SK-N-SH (cell line): ENCODE measurements around the gene RBM44. TPM values are rescaled to one million over a fixed set of nuclear protein-coding genes. Genes with fewer than 3 reads are reported as not detected.

Experiments used
- CTCF ChIA-PET: fragments of 300-600, 350-600 bp; formaldehyde crosslinking; extraction: SDS; loops from one replicate; lab custom pipeline; 2021; lab: Yijun Ruan, JAX
- POLR2A ChIA-PET: fragments of 350-600 bp; sonication (Branson Sonifier 250); formaldehyde crosslinking; extraction: SDS; loops from one replicate; lab custom pipeline; 2020; ENCODE audit warnings: antibody characterized with exemption, inconsistent platforms; lab: Yijun Ruan, JAX
- DNase-seq: peaks from one replicate; pipeline ENCODE4 v3.0.0; 2012
- H2AFZ ChIP-seq: fragments of 200-600 bp; sonication (generic); 2 replicates; pipeline ENCODE4 v1.8.1; 2016; ENCODE audit warnings: antibody characterized with exemption, mild to moderate bottlenecking, low read depth
- H3F3A ChIP-seq: fragments of 200-600 bp; sonication (generic); replicated peaks from 2 replicates; pipeline ENCODE3; 2016; ENCODE audit warnings: antibody characterized with exemption, mild to moderate bottlenecking; ENCODE audit not compliant: insufficient read depth
- H3K27ac ChIP-seq, 2 experiments: fragments of 200-500 bp in 1 of 2; fragments of 200-600 bp in 1 of 2; sonication (Bioruptor generic) in 1 of 2; sonication (generic), shearing (Covaris generic) in 1 of 2; 2 replicates each; pipeline versions ENCODE4 v1.5.1 to v1.6.1; 2014 to 2016; ENCODE audit warnings: low read depth in 2 of 2, inconsistent platforms in 1 of 2, low read length in 1 of 2, mild to moderate bottlenecking in 1 of 2, mixed read lengths in 1 of 2
- H3K27me3 ChIP-seq: fragments of 200-600 bp; sonication (generic), shearing (Covaris generic); 2 replicates; pipeline ENCODE4 v1.6.1; 2016; ENCODE audit warnings: mixed run types; ENCODE audit not compliant: insufficient read depth
- H3K36me3 ChIP-seq, 2 experiments: fragments of 200-500 bp in 1 of 2; fragments of 200-600 bp in 1 of 2; sonication (Bioruptor generic) in 1 of 2; sonication (generic) in 1 of 2; replicated peaks in 1 of 2; 2 replicates each; pipeline versions ENCODE3 to v1.5.1; 2014 to 2016; ENCODE audit warnings: low read length in 1 of 2, mild to moderate bottlenecking in 1 of 2; ENCODE audit not compliant: insufficient read depth in 2 of 2, control insufficient read depth in 1 of 2
- H3K4me1 ChIP-seq, 2 experiments: fragments of 200-500 bp in 1 of 2; fragments of 200-600 bp in 1 of 2; sonication (Bioruptor generic) in 1 of 2; sonication (generic), shearing (Covaris generic) in 1 of 2; 2 replicates each; pipeline versions ENCODE4 v1.5.1 to v1.6.1; 2014 to 2016; ENCODE audit warnings: low read depth in 1 of 2, low read length in 1 of 2, mixed run types in 1 of 2; ENCODE audit not compliant: insufficient read depth in 2 of 2, control insufficient read depth in 1 of 2
- H3K4me2 ChIP-seq: fragments of 200-600 bp; sonication (generic), shearing (Covaris generic); 2 replicates; pipeline ENCODE4 v1.6.1; 2017; ENCODE audit warnings: mixed run types
- H3K4me3 ChIP-seq, 2 experiments: fragments of 200-500 bp in 1 of 2; fragments of 200-600 bp in 1 of 2; sonication (Bioruptor generic) in 1 of 2; sonication (generic), shearing (Covaris generic) in 1 of 2; 2 replicates each; pipeline versions ENCODE4 v1.5.1 to v1.8.1; 2014 to 2016; ENCODE audit warnings: low read depth in 2 of 2, inconsistent platforms in 1 of 2, low read length in 1 of 2, mild to moderate bottlenecking in 1 of 2, mixed read lengths in 1 of 2, moderate library complexity in 1 of 2
- H3K79me2 ChIP-seq: fragments of 200-600 bp; sonication (generic); 2 replicates; pipeline ENCODE4 v1.8.1; 2017; ENCODE audit warnings: mild to moderate bottlenecking; ENCODE audit not compliant: insufficient read depth
- H3K9ac ChIP-seq: fragments of 200-600 bp; sonication (generic); 2 replicates; pipeline ENCODE4 v1.6.1; 2017; ENCODE audit warnings: mixed run types
- H3K9me2 ChIP-seq: fragments of 200-600 bp; sonication (generic); 2 replicates; pipeline ENCODE4 v1.6.1; 2017; ENCODE audit warnings: mixed run types
- H3K9me3 ChIP-seq: fragments of 200-600 bp; sonication (generic); 2 replicates; pipeline ENCODE4 v1.6.1; 2017; ENCODE audit warnings: mixed run types, mild to moderate bottlenecking, moderate library complexity
- H4K20me1 ChIP-seq: fragments of 200-600 bp; sonication (generic); 2 replicates; pipeline ENCODE4 v1.6.1; 2017; ENCODE audit warnings: mild to moderate bottlenecking, mixed run types; ENCODE audit not compliant: insufficient read depth
- ELF1 ChIP-seq: IDR thresholded peaks from 2 replicates; pipeline ENCODE4 v1.4.0; 2012
- EP300 ChIP-seq, 2 experiments: IDR thresholded peaks; 2 replicates each; pipeline versions ENCODE4 v1.4.0 to v1.6.1; 2012; ENCODE audit warnings: borderline replicate concordance in 1 of 2, low read depth in 1 of 2, low read length in 1 of 2
- EZH2phosphoT487 ChIP-seq: fragments of 200-600 bp; sonication (generic); IDR thresholded peaks from 2 replicates; pipeline ENCODE4 v1.6.1; 2017; ENCODE audit warnings: low read depth, mixed run types, mild to moderate bottlenecking, antibody characterized with exemption, moderate library complexity, borderline replicate concordance
- FOSL2 ChIP-seq: IDR thresholded peaks from 2 replicates; pipeline ENCODE4 v1.4.0; 2012; ENCODE audit warnings: low read depth, mild to moderate bottlenecking, moderate library complexity, borderline replicate concordance
- FOXJ3 ChIP-seq: sonication (generic); formaldehyde crosslinking; IDR thresholded peaks from 2 replicates; pipeline ENCODE4 v1.5.1; 2020; ENCODE audit warnings: mild to moderate bottlenecking, missing genetic modification reagents
- FOXM1 ChIP-seq: IDR thresholded peaks from 2 replicates; pipeline ENCODE4 v1.4.0; 2012; ENCODE audit warnings: low read depth, mild to moderate bottlenecking
- GABPA ChIP-seq: IDR thresholded peaks from 2 replicates; pipeline ENCODE4 v1.4.0; 2012; ENCODE audit warnings: low read depth, mild to moderate bottlenecking
- GATA2 ChIP-seq: sonication (generic); formaldehyde crosslinking; IDR thresholded peaks from 2 replicates; pipeline ENCODE4 v1.5.0; 2020; ENCODE audit warnings: mild to moderate bottlenecking, missing genetic modification reagents
- MXI1 ChIP-seq: IDR thresholded peaks from 2 replicates; pipeline ENCODE4 v1.6.1; 2012; ENCODE audit warnings: mild to moderate bottlenecking, low read depth, low read length, improper control_type of control experiment
- NRF1 ChIP-seq: IDR thresholded peaks from 2 replicates; pipeline ENCODE4 v1.6.1; 2012; ENCODE audit warnings: low read depth, mild to moderate bottlenecking, low read length
- RFX5 ChIP-seq: IDR thresholded peaks from 2 replicates; pipeline ENCODE4 v1.6.1; 2012; ENCODE audit warnings: mild to moderate bottlenecking, improper control_type of control experiment, low read length
- SIN3A ChIP-seq: IDR thresholded peaks from 2 replicates; pipeline ENCODE4 v1.6.1; 2012; ENCODE audit warnings: low read depth, mild to moderate bottlenecking, low read length, moderate library complexity, borderline replicate concordance
- WGBS: methylation state at CpG from one replicate; pipeline ENCODE4 v1.1.6; 2017; ENCODE audit warnings: low lambda C conversion rate; 5-methylcytosine and 5-hydroxymethylcytosine counted together
- polyA plus RNA-seq, 3 experiments: library from polyadenylated mRNA; depleted of rRNA; stranded (reverse); fragments of >200 nt; gene quantifications; 2 replicates each; pipeline ENCODE4 v1.2.3, GENCODE V29; 2012
- TF ChIP-seq, protein P1 (sequence below): IDR thresholded peaks from 2 replicates; pipeline ENCODE4 v1.4.0; 2012; ENCODE audit warnings: low read depth, borderline replicate concordance
- TF ChIP-seq, protein P2 (sequence below): IDR thresholded peaks from 2 replicates; pipeline ENCODE4 v1.4.0; 2012; ENCODE audit warnings: low read depth, borderline replicate concordance
- TF ChIP-seq, protein P3 (sequence below): IDR thresholded peaks from 2 replicates; pipeline ENCODE4 v1.6.1; 2012; ENCODE audit warnings: mild to moderate bottlenecking, low read depth, low read length, moderate library complexity
- TF ChIP-seq, protein P4 (sequence below): IDR thresholded peaks from 2 replicates; pipeline ENCODE4 v1.4.0; 2012; ENCODE audit warnings: low read depth
- TF ChIP-seq, protein P5 (sequence below): fragments of 200-600 bp; sonication (generic); IDR thresholded peaks from 2 replicates; pipeline ENCODE4 v1.6.1; 2017; ENCODE audit warnings: antibody characterized with exemption, mild to moderate bottlenecking, moderate library complexity
- TF ChIP-seq, protein P6 (sequence below): IDR thresholded peaks from 2 replicates; pipeline ENCODE4; 2012

The RBM44 gene
- polyA plus RNA-seq, 1 of the 3 experiments (the other 2 are of a cell fraction): 0.30 TPM

DNA sequence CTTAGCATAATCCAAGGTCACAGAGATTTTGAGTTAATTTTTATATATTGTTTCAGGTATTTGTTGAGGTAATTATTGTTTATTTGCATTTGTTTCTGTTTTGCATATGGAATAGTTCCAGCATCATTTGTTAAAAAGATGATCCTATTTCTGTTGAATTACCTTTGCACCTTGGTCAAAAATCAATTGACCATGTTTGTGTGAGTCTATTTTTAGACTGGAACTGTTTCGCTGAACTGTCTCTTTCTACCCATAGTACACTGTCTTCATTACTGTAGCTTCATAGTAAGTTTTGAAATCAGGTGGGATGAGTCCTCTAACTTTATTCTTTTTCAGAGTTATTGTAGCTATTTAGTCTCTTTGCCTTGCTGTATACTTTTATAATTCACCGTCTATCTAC, 31.9 kb downstream of the RBM44 start:
- CTCF ChIA-PET: interaction anchor here (1.3 to 1.8 kb wide), 3 partner anchors 11 to 85 kb away, joined by 4 read pairs; no protein-coding TSS in a partner anchor
- Histone ChIP-seq H3K36me3 (no peaks in the 10 kb centered on the region), H3K4me1 (no peaks in the 10 kb centered on the region), H3K79me2 (no peaks in the 10 kb centered on the region), H3K27me3 (no peaks in the 10 kb centered on the region), H4K20me1 (no peaks in the 10 kb centered on the region), H3K9ac (no peak overlapping the region), H3K4me3 (no peak overlapping the region), H3K27ac (no peak overlapping the region), H3K9me2 (no peaks in the 10 kb centered on the region), H3K4me2 (no peak overlapping the region), H3K9me3 (no peaks in the 10 kb centered on the region), H3F3A (no peaks in the 10 kb centered on the region), H2AFZ (no peak overlapping the region)
- POLR2A ChIA-PET: no interaction called here
- WGBS: 95% methylated on average over 2 of the region's 2 CpGs
- TF ChIP-seq RFX5 (no peak), EZH2phosphoT487 (no peak), GATA2 (no peak), MXI1 (no peak), SIN3A (no peak), EP300 (IDR thresholded peaks at IDR 0.05; ENCODE audit: borderline replicate concordance in 1 of 2, low read depth in 1 of 2, low read length in 1 of 2) (no peak), FOXJ3 (CRISPR knock-in tag) (no peak), GABPA (no peak), FOSL2 (no peak), NRF1 (no peak), ELF1 (no peak), FOXM1 (no peak)
- TF ChIP-seq, protein P1, sequence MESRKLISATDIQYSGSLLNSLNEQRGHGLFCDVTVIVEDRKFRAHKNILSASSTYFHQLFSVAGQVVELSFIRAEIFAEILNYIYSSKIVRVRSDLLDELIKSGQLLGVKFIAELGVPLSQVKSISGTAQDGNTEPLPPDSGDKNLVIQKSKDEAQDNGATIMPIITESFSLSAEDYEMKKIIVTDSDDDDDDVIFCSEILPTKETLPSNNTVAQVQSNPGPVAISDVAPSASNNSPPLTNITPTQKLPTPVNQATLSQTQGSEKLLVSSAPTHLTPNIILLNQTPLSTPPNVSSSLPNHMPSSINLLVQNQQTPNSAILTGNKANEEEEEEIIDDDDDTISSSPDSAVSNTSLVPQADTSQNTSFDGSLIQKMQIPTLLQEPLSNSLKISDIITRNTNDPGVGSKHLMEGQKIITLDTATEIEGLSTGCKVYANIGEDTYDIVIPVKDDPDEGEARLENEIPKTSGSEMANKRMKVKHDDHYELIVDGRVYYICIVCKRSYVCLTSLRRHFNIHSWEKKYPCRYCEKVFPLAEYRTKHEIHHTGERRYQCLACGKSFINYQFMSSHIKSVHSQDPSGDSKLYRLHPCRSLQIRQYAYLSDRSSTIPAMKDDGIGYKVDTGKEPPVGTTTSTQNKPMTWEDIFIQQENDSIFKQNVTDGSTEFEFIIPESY: no peak
- TF ChIP-seq, protein P2, sequence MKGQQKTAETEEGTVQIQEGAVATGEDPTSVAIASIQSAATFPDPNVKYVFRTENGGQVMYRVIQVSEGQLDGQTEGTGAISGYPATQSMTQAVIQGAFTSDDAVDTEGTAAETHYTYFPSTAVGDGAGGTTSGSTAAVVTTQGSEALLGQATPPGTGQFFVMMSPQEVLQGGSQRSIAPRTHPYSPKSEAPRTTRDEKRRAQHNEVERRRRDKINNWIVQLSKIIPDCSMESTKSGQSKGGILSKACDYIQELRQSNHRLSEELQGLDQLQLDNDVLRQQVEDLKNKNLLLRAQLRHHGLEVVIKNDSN: no peak
- TF ChIP-seq, protein P3, sequence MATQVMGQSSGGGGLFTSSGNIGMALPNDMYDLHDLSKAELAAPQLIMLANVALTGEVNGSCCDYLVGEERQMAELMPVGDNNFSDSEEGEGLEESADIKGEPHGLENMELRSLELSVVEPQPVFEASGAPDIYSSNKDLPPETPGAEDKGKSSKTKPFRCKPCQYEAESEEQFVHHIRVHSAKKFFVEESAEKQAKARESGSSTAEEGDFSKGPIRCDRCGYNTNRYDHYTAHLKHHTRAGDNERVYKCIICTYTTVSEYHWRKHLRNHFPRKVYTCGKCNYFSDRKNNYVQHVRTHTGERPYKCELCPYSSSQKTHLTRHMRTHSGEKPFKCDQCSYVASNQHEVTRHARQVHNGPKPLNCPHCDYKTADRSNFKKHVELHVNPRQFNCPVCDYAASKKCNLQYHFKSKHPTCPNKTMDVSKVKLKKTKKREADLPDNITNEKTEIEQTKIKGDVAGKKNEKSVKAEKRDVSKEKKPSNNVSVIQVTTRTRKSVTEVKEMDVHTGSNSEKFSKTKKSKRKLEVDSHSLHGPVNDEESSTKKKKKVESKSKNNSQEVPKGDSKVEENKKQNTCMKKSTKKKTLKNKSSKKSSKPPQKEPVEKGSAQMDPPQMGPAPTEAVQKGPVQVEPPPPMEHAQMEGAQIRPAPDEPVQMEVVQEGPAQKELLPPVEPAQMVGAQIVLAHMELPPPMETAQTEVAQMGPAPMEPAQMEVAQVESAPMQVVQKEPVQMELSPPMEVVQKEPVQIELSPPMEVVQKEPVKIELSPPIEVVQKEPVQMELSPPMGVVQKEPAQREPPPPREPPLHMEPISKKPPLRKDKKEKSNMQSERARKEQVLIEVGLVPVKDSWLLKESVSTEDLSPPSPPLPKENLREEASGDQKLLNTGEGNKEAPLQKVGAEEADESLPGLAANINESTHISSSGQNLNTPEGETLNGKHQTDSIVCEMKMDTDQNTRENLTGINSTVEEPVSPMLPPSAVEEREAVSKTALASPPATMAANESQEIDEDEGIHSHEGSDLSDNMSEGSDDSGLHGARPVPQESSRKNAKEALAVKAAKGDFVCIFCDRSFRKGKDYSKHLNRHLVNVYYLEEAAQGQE: no peak
- TF ChIP-seq, protein P4, sequence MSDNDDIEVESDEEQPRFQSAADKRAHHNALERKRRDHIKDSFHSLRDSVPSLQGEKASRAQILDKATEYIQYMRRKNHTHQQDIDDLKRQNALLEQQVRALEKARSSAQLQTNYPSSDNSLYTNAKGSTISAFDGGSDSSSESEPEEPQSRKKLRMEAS: no peak
- TF ChIP-seq, protein P5, sequence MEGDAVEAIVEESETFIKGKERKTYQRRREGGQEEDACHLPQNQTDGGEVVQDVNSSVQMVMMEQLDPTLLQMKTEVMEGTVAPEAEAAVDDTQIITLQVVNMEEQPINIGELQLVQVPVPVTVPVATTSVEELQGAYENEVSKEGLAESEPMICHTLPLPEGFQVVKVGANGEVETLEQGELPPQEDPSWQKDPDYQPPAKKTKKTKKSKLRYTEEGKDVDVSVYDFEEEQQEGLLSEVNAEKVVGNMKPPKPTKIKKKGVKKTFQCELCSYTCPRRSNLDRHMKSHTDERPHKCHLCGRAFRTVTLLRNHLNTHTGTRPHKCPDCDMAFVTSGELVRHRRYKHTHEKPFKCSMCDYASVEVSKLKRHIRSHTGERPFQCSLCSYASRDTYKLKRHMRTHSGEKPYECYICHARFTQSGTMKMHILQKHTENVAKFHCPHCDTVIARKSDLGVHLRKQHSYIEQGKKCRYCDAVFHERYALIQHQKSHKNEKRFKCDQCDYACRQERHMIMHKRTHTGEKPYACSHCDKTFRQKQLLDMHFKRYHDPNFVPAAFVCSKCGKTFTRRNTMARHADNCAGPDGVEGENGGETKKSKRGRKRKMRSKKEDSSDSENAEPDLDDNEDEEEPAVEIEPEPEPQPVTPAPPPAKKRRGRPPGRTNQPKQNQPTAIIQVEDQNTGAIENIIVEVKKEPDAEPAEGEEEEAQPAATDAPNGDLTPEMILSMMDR: no peak
- TF ChIP-seq, protein P6, sequence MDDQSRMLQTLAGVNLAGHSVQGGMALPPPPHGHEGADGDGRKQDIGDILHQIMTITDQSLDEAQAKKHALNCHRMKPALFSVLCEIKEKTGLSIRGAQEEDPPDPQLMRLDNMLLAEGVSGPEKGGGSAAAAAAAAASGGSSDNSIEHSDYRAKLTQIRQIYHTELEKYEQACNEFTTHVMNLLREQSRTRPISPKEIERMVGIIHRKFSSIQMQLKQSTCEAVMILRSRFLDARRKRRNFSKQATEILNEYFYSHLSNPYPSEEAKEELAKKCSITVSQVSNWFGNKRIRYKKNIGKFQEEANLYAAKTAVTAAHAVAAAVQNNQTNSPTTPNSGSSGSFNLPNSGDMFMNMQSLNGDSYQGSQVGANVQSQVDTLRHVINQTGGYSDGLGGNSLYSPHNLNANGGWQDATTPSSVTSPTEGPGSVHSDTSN: no peak
- no peak for DNase-seq
